GM06990 (cell line): ENCODE results near the gene CEP250.

Experiments
- DNase-seq: peaks from one replicate; pipeline ENCODE4 v3.0.0-alpha.2; 2011; ENCODE audit not compliant: insufficient read length; ENCODE audit errors: extremely low read depth
- H3K27me3 ChIP-seq: replicated peaks from 2 replicates; pipeline ENCODE4 v1.6.0; 2011; ENCODE audit warnings: low read length; ENCODE audit not compliant: control insufficient read depth, insufficient read depth
- H3K36me3 ChIP-seq: 2 replicates; pipeline ENCODE4 v1.5.1; 2011; ENCODE audit warnings: low read length; ENCODE audit not compliant: control insufficient read depth, insufficient read depth
- H3K4me3 ChIP-seq: replicated peaks from 2 replicates; pipeline ENCODE4 v1.5.1; 2011; ENCODE audit warnings: low read depth, mild to moderate bottlenecking, control low read depth, low read length
- CTCF ChIP-seq: IDR thresholded peaks from 2 replicates; pipeline ENCODE4 v1.5.1; 2011; ENCODE audit warnings: low read length, control low read depth, mild to moderate bottlenecking, inconsistent platforms; ENCODE audit not compliant: insufficient read depth, poor library complexity, severe bottlenecking

CEP250 gene

GRCh38 chr20:35436177-35436573, 19.2 kb upstream of the CEP250 start:
- no peak for TF ChIP-seq CTCF
- no peaks in the 10 kb centered on the region for H3K36me3 ChIP-seq
- no peak overlapping the region for H3K4me3 ChIP-seq
- H3K27me3 ChIP-seq: no peaks in the 10 kb centered on the region
- DNase-seq: no peak

GRCh38 chr20:35437599-35437998, 17.8 kb upstream of the CEP250 start:
- no peak for TF ChIP-seq CTCF
- Histone ChIP-seq H3K27me3 (no peaks in the 10 kb centered on the region), H3K36me3 (no peaks in the 10 kb centered on the region), H3K4me3 (no peak overlapping the region)
- DNase-seq: no peak

DNA sequence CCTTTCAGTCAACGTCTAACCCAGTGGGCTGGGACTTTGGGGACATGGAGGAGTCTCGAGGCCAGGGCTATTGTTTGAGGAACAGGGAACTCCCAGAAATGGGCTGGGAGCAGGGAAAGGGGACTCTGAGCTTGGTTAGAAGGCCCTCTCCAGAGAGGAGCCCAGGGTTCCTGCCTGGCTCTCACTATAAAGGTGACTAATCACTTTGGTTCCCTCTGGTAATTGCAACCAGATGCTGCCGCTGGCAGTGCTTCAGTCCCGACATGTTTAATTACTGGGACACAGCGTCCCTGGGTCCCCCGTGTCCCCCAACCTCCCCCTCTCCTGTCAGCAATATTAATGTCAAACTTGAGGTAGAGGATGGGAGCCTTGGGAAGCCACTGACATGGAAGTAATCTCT, 12.4 kb upstream of the CEP250 start:
- Histone ChIP-seq H3K36me3 (no peaks in the 10 kb centered on the region), H3K4me3 (no peak overlapping the region), H3K27me3 (no peaks in the 10 kb centered on the region; the same call in 1 of the 2 replicates)
- TF ChIP-seq CTCF: no peak
- DNase-seq: no peak

DNA sequence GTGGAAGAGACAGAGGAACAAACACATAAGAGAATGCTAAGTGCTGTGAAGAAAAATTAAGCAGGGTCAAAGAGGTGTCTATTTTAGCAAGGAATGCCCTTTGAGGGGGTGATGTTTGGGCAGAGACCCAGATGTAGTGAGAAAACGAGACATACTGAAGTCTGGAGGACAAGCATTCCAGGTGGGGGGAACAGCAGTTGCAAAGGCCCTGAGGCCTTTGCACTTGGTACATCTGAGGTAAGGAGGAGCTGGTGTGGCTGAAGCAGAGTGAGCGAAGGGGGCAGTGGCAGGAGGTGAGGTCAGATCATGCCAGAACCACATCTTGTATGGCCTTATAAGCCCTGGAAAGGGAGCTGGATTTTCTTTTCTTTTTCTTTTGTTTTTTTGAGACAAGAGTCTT, 11.2 kb upstream of the CEP250 start:
- DNase-seq: no peak
- Histone ChIP-seq H3K36me3 (no peaks in the 10 kb centered on the region), H3K4me3 (no peak overlapping the region), H3K27me3 (no peaks in the 10 kb centered on the region; the same call in 1 of the 2 replicates)
- no peak for TF ChIP-seq CTCF

- TF ChIP-seq CTCF: no peak
- no peak for DNase-seq
- H3K36me3 ChIP-seq: no peaks in the 10 kb centered on the region
- H3K4me3 ChIP-seq: no peak overlapping the region
- H3K27me3 ChIP-seq: no peaks in the 10 kb centered on the region; the same call in 1 of the 2 replicates
Observed at GRCh38 chr20:35446356-35447078, 8.9 kb upstream of the CEP250 start.
